PC-9 (cell line): ENCODE results near the gene BACH2. TPM values are rescaled to one million over a fixed set of nuclear protein-coding genes. Genes with fewer than 3 reads are reported as not detected.
A peak's percentile ranks its signal among the peaks of the same experiment; 100 is the strongest.

Experiments
- BruUV-seq: library from RNA; stranded (reverse); fragments of 400-500 nt; replicated peaks from 2 replicates; lab custom pipeline; 2021; lab: Mats Ljungman, UMichigan
- CTCF ChIA-PET: fragments of 300-600 bp; sonication (Branson Sonifier 250); formaldehyde crosslinking; loops from one replicate; lab custom pipeline; 2022; ENCODE audit warnings: antibody characterized with exemption; lab: Charles Lee
- POLR2A ChIA-PET: fragments of 300-600 bp; sonication (Branson Sonifier 250); formaldehyde crosslinking; loops from one replicate; lab custom pipeline; 2022; ENCODE audit warnings: antibody characterized with exemption; ENCODE audit not compliant: unreplicated experiment; lab: Charles Lee
- DNase-seq, 2 experiments: peaks; one replicate each; pipeline versions ENCODE4 v3.0.0 to v3.0.0-alpha.2; 2015 to 2022; ENCODE audit warnings: mixed read lengths in 1 of 2
- H2AFZ ChIP-seq: fragments of 200-600 bp; sonication (generic); 2 replicates; pipeline ENCODE4 v1.8.1; 2017; ENCODE audit warnings: antibody characterized with exemption
- H3F3A ChIP-seq: fragments of 200-600 bp; sonication (generic); 2 replicates; pipeline ENCODE4 v1.8.1; 2017; ENCODE audit warnings: antibody characterized with exemption, mild to moderate bottlenecking, low read depth; ENCODE audit not compliant: insufficient read depth
- H3K27ac ChIP-seq: fragments of 200-600 bp; sonication (generic); 2 replicates; pipeline ENCODE4 v1.6.1; 2016; ENCODE audit warnings: mixed run types
- H3K27me3 ChIP-seq: fragments of 200-600 bp; sonication (generic); 2 replicates; pipeline ENCODE4 v1.6.1; 2016; ENCODE audit warnings: low read depth, mixed run types; ENCODE audit not compliant: insufficient read depth
- H3K36me3 ChIP-seq: fragments of 200-600 bp; sonication (generic); 2 replicates; pipeline ENCODE4 v1.6.1; 2016; ENCODE audit warnings: low read depth, mixed run types
- H3K4me1 ChIP-seq: fragments of 200-600 bp; sonication (generic); replicated peaks from 2 replicates; pipeline ENCODE4 v1.6.1; 2016; ENCODE audit warnings: mixed run types; ENCODE audit not compliant: insufficient read depth
- H3K4me2 ChIP-seq: fragments of 200-600 bp; sonication (generic); 2 replicates; pipeline ENCODE4 v1.6.1; 2017; ENCODE audit warnings: mixed run types
- H3K4me3 ChIP-seq: fragments of 200-600 bp; sonication (generic); 2 replicates; pipeline ENCODE4 v1.6.1; 2016; ENCODE audit warnings: mixed run types
- H3K79me2 ChIP-seq: fragments of 200-600 bp; sonication (generic); 2 replicates; pipeline ENCODE4 v1.6.1; 2017; ENCODE audit warnings: low read depth, mixed run types
- H3K9me2 ChIP-seq: fragments of 200-600 bp; sonication (generic); 2 replicates; pipeline ENCODE4 v1.8.1; 2017; ENCODE audit warnings: mild to moderate bottlenecking; ENCODE audit not compliant: insufficient read depth
- H3K9me3 ChIP-seq: fragments of 200-600 bp; sonication (generic); 2 replicates; pipeline ENCODE4 v1.8.1; 2016; ENCODE audit warnings: low read depth; ENCODE audit not compliant: insufficient read depth
- H4K20me1 ChIP-seq: fragments of 200-600 bp; sonication (generic); 2 replicates; pipeline ENCODE4 v1.8.1; 2017; ENCODE audit not compliant: insufficient read depth
- EZH2 ChIP-seq: fragments of 200-600 bp; sonication (generic); IDR thresholded peaks from 2 replicates; pipeline ENCODE4 v1.8.0; 2017; ENCODE audit warnings: antibody characterized with exemption, low read depth
- intact Hi-C: fragments of 100-400 bp; cut with micrococcal nuclease; formaldehyde crosslinking; loops from one replicate; pipeline ENCODE4 v1.10.0; 2022; ENCODE audit not compliant: unreplicated experiment
- total RNA-seq: library from RNA; stranded (reverse); gene quantifications from 2 replicates; pipeline ENCODE4 v1.2.3, GENCODE V29; 2021
- TF ChIP-seq, protein P1 (sequence below): fragments of 200-600 bp; sonication (generic); conservative IDR thresholded peaks from 2 replicates; pipeline ENCODE4 v1.6.1; 2017; ENCODE audit warnings: mixed run types, antibody characterized with exemption, mild to moderate bottlenecking, moderate library complexity

BACH2 gene
- total RNA-seq, 1 experiment from 2014 or later = 2.3 TPM

DNA sequence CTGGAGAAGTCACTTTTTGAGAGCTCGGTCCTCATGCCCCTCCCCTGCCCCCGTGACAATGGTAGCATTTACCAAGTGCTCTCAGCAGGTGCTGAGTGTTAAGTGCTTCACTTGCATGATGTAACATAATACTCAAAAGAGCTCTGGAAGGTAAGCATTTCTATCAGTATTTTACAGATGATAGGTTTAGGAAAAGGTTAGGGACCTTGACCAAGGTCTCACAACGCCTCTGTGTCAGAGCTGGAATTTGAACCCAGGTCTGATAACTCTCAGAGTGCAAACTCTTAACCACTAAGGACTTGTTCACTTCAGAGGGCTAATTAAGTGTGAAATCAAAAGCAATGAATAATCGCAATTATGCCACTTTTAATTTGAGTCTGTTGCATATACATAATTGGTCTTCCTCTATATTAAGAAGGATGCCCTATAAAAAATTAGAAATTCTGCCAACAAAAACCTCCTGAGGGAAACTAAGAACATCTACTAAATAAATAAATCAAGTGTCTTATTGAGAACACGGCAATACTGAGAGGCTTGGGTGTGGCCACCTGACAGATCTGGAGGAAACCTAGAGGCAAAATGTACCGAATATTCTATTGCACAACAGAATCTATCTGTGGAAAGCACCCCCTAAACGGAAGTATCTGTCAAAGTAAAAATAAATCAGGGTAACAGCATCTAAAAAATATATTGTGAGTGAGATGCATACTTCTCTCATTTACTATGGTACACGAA lies 109.8 kb downstream of the BACH2 start:
- no peak overlapping the region for H3K4me3 ChIP-seq

GRCh38 chr6:90186026-90186425 lies 110.6 kb downstream of the BACH2 start:
- H3K9me3 ChIP-seq = no peaks in the 10 kb centered on the region
- no peak overlapping the region for H2AFZ ChIP-seq
- no peaks in the 10 kb centered on the region for H3K36me3 ChIP-seq
- H3K79me2 ChIP-seq = no peaks in the 10 kb centered on the region
- H3K4me1 ChIP-seq = no peaks in the 10 kb centered on the region
- intact Hi-C loops = loop anchor here (10.0 kb wide), 1 partner anchor 229 kb away; no protein-coding TSS in a partner anchor
- no peaks in the 10 kb centered on the region for H4K20me1 ChIP-seq
- DNase-seq = no peak
- no TSS peak for BruUV-seq
- no peaks in the 10 kb centered on the region for H3F3A ChIP-seq
- no peak overlapping the region for H3K27ac ChIP-seq
- no peak overlapping the region for H3K4me2 ChIP-seq
- H3K9me2 ChIP-seq = no peaks in the 10 kb centered on the region
- CTCF ChIA-PET = no interaction called here
- no peak overlapping the region for H3K4me3 ChIP-seq
- POLR2A ChIA-PET = no interaction called here
- no peaks in the 10 kb centered on the region for H3K27me3 ChIP-seq
- TF ChIP-seq, protein P1, sequence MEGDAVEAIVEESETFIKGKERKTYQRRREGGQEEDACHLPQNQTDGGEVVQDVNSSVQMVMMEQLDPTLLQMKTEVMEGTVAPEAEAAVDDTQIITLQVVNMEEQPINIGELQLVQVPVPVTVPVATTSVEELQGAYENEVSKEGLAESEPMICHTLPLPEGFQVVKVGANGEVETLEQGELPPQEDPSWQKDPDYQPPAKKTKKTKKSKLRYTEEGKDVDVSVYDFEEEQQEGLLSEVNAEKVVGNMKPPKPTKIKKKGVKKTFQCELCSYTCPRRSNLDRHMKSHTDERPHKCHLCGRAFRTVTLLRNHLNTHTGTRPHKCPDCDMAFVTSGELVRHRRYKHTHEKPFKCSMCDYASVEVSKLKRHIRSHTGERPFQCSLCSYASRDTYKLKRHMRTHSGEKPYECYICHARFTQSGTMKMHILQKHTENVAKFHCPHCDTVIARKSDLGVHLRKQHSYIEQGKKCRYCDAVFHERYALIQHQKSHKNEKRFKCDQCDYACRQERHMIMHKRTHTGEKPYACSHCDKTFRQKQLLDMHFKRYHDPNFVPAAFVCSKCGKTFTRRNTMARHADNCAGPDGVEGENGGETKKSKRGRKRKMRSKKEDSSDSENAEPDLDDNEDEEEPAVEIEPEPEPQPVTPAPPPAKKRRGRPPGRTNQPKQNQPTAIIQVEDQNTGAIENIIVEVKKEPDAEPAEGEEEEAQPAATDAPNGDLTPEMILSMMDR = no peak
- no peak for TF ChIP-seq EZH2

More for the DNA sequence above, 109.8 kb downstream of the BACH2 start:
- Histone ChIP-seq H3K4me1 (no peaks in the 10 kb centered on the region), H4K20me1 (no peaks in the 10 kb centered on the region), H3K27me3 (no peaks in the 10 kb centered on the region), H3F3A (no peaks in the 10 kb centered on the region), H3K79me2 (no peaks in the 10 kb centered on the region), H3K9me2 (no peaks in the 10 kb centered on the region), H3K9me3 (no peaks in the 10 kb centered on the region), H3K27ac (no peak overlapping the region), H2AFZ (no peak overlapping the region), H3K36me3 (no peaks in the 10 kb centered on the region), H3K4me2 (no peak overlapping the region)
- CTCF ChIA-PET = no interaction called here
- POLR2A ChIA-PET = no interaction called here
- TF ChIP-seq EZH2 = no peak
- TF ChIP-seq, protein P1 = no peak
- DNase-seq = no peak
- no TSS peak for BruUV-seq
- intact Hi-C loops = loop anchor here (10.0 kb wide), 1 partner anchor 228 kb away; no protein-coding TSS in a partner anchor

- Histone ChIP-seq H3K9me3 (no peaks in the 10 kb centered on the region), H3K27me3 (no peaks in the 10 kb centered on the region), H2AFZ (no peak overlapping the region), H4K20me1 (no peaks in the 10 kb centered on the region), H3K36me3 (no peaks in the 10 kb centered on the region), H3K4me2 (no peak overlapping the region), H3K4me1 (no peaks in the 10 kb centered on the region), H3F3A (no peaks in the 10 kb centered on the region), H3K4me3 (no peak overlapping the region), H3K79me2 (no peaks in the 10 kb centered on the region), H3K27ac (no peak overlapping the region), H3K9me2 (no peaks in the 10 kb centered on the region)
- intact Hi-C loops = loop anchor here (1.0 to 10.0 kb wide), 3 partner anchors 34 to 230 kb away; partner anchors contain the start of gene BACH2
- DNase-seq = peak; percentile 46 to 75
- BruUV-seq = no TSS peak
- ChIA-PET POLR2A (interaction anchor here (0.6 kb wide), 3 partner anchors 100 to 1221 kb away, joined by 3 to 6 read pairs (median 4); partner anchors contain the start of gene RNGTT), CTCF (interaction anchor here (1.1 kb wide), 1 partner anchor 34 kb away, joined by 4 read pairs; no protein-coding TSS in a partner anchor)
- no peak for TF ChIP-seq EZH2
- TF ChIP-seq, protein P1 = no peak
Observed at GRCh38 chr6:90184334-90185298, 112.0 kb downstream of the BACH2 start.
